Activated CD8-positive, alpha-beta memory T cell treated with anti-CD3 and anti-CD28 coated beads for 1 hour (primary cell): ENCODE measurements around the gene PTGES2.
A peak's percentile ranks its signal among the peaks of the same experiment; 100 is the strongest.
"Not testable (repeated sequence)": the region's sequence is repeated elsewhere in the genome, so short reads cannot be mapped to it uniquely, and the experiment has no call there.

Experiments used
- DNase-seq, 2 donors: peaks; one replicate each; pipeline ENCODE4 v3.0.0-alpha.2; 2020; ENCODE audit warnings: low read depth in 1 of 2; ENCODE audit errors: extremely low read depth in 1 of 2

PTGES2 gene

GRCh38 chr9:128139621-128140020 is 12.1 kb upstream of the PTGES2 start:
- DNase-seq: no peak

GRCh38 chr9:128138001-128138400 is 10.5 kb upstream of the PTGES2 start:
- DNase-seq: no peak

- DNase-seq: no peak
Observed at GRCh38 chr9:128136816-128137793, 9.6 kb upstream of the PTGES2 start.

- DNase-seq: not testable (repeated sequence)
Observed at GRCh38 chr9:128135561-128135960, 8.0 kb upstream of the PTGES2 start.

- not testable (repeated sequence) for DNase-seq
Observed at GRCh38 chr9:128132139-128132538, 4.6 kb upstream of the PTGES2 start.

GRCh38 chr9:128131346-128131745 is 3.8 kb upstream of the PTGES2 start:
- DNase-seq: not testable (repeated sequence)

GRCh38 chr9:128130651-128131050 is 3.1 kb upstream of the PTGES2 start:
- not testable (repeated sequence) for DNase-seq

- not testable (repeated sequence) for DNase-seq
Observed at GRCh38 chr9:128129976-128130590, 2.6 kb upstream of the PTGES2 start.

GRCh38 chr9:128128836-128129590 is 1.5 kb upstream of the PTGES2 start:
- DNase-seq: no peak

- DNase-seq: peak; percentile 55 to 74
Observed at GRCh38 chr9:128127990-128128835, 684 bp upstream of the PTGES2 start.

GRCh38 chr9:128125580-128126354 is 1.8 kb downstream of the PTGES2 start:
- DNase-seq: no peak

- DNase-seq: no peak
Observed at GRCh38 chr9:128124873-128125579, 2.5 kb downstream of the PTGES2 start.

GRCh38 chr9:128124451-128124850 is 3.1 kb downstream of the PTGES2 start:
- DNase-seq: no peak

GRCh38 chr9:128123451-128124080 is 4.0 kb downstream of the PTGES2 start:
- DNase-seq: no peak

- no peak for DNase-seq
Observed at GRCh38 chr9:128122809-128123175, 4.7 kb downstream of the PTGES2 start.

- no peak for DNase-seq
Observed at GRCh38 chr9:128121924-128122808, 5.4 kb downstream of the PTGES2 start.

- no peak for DNase-seq
Observed at GRCh38 chr9:128121466-128121810, 6.1 kb downstream of the PTGES2 start.
